Activated gamma-delta T cell treated with Interleukin-2 at 50 U/mL for 16 hours (primary cell): Measurements from ENCODE around the gene RBKS.
"Not testable (repeated sequence)": the region's sequence is repeated elsewhere in the genome, so short reads cannot be mapped to it uniquely, and the experiment has no call there.

ENCODE experiments used
- DNase-seq: peaks from one replicate; pipeline ENCODE4 v3.0.0-alpha.2; 2020

The RBKS gene

GRCh38 chr2:27870724-27871123 lies 19.5 kb downstream of the RBKS start:
- DNase-seq: no peak

DNA sequence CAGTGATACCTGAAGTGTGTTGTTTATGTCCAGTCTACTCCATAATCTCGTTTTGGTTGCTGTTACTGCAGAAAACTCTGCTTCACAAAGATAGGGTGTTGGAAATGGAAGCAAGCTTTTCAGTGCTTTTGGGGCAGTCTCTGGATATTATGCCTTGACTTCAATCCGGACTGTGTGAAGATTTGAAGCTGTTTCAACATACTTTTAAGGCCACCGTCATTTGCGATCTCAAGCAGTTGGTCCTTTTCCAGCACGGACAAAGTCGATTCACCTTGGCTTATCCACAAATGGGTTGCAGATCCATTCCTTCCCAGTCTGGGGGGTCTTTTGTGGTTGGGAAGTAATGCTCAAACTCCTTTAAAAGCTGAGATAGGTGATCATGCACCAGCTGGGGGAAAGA lies 20.4 kb downstream of the RBKS start:
- DNase-seq: no peak

GRCh38 chr2:27866237-27866636 lies 23.9 kb downstream of the RBKS start:
- DNase-seq: no peak

DNA sequence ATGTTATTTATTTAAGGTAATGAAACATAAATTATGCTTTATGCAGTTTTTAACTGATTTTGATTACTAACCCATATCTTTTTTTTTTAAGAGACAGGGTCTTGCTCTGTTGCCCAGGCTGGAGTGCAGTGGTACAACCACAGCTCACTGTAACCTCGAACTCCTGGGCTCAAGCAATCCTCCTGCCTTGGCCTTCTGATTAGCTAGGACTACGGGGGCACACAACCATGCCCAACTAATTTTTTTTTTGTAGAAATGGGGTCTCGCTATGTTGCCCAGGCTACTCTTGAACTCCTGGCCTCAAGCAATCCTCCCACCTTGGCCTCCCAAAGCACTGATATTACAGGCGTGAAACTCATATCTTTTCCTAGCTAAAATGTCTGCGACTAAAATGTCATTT lies 26.2 kb downstream of the RBKS start:
- not testable (repeated sequence) for DNase-seq

DNA sequence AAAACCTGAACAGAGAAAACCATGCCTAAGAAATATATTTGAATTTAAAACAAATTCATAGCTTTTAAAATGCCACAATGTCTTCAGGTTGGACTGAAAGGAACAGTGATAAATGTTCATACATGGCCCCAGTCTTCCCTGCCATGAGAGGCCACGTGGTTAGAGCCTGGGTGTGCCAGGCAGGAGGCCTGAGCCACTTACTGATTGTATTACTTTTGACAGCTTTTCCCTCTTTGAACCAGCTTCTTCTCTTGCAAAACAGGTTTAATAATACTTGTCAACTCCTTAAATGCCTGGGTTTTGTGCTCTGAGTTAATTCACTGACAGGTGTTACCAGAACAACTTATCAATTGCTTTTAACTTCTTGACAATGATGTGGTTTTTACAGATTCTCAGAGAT lies 27.0 kb downstream of the RBKS start:
- DNase-seq: no peak

DNA sequence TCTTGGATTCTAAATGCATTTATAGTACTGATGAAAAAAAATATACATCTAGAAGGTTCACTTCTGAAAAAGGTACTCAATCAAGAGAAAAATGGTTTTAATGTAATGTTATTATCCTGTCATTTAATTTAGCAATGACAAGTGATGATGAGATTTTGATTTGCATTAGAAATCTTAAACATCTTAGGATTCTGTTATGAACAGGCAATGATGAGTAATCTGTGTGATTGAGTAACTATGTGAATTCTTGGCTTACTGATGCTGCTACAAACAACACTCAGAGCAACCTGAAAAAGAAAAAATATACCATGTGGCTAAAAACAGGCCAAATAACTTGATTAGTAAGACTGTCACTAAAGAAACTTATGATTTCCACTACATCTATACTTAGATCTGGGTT lies 30.1 kb downstream of the RBKS start:
- no peak for DNase-seq

DNA sequence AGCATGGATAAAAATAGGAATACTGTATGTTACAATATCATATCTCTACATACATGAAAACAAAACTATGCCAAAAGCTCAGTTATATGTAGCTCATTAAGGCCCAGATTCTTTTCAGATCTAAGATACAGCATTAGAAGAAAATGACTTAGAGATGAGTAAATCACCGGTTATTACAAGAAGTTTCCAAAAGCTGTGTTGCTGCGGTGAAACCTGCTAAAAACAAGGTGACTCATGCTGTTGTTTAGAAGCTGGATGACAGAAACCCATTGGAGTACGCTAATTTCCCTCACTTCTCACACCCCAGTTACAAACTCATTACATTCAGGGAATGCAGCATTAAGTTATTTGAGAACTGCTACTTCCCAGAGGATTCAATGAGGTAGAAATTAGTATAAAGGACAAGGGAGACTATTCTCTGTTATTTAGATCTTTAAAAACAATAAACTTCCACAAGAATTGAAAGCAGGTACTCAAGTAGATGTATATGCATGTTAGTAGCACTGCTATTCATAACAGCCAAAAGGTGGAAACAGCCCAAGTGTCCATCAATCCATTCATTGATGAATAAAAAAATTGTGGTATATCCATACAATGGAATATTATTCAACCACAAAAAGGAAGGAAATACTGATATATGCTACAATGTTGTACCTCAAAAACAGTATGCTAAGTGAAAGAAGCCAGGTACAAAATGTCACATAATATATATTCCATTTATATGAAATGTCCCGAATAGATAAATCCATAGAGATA lies 32.6 kb downstream of the RBKS start:
- DNase-seq: no peak

DNA sequence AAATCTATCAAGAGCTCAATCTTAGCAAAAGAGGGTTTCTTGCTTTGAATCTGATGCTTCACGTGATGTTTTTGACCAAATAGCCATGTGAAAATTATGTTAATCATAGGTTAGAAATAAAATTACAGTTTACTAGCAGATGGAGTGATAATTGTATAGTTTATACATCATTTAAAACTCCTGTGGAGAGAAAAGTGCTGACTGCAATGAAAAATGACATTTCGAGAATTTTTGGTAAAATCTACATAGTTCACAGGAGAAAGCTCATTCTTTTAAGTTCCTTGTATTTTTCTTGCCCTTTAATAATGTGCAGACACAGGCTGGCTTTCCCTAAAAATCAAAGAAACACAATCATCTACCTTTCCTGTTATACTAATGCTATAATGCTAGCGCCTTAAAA lies 33.2 kb downstream of the RBKS start:
- DNase-seq: no peak

DNA sequence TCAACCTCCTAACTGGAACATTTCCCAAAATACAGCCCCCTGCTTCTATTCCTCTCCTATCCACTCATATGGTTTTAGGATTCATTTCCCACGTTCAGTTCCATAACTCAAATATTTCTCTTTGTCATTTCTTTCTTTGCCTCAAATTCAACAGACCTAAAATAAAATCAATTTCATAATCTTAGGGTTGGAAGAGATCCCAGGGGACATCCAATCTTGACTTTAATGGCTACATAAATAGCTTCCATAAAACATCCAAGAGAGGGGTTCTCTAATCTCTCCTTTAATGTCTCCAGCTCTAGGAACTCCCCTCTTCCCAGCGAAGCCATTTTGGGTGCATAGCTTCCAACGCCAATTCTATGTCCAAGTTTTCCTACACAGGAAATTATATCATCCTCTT lies 33.8 kb downstream of the RBKS start:
- no peak for DNase-seq

DNA sequence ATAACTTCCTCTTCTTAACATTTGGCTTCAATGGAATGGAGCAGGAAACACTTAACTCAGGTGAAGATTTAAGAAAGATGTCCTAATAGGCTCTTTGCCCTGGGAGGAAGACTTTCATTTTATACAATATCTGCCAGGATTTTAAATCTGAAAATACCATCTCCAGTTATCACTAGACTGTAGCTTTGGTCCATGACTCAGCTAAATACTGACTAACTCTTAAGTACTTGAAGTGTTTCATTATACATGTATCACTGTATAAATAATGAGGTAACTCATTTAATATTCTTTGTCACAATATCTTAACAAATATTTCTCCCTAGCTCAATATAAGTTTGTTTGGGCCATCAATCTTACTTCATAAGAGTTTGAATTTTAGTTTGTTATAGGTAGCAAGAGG lies 34.7 kb downstream of the RBKS start:
- DNase-seq: no peak

- no peak for DNase-seq
Measured at GRCh38 chr2:27854229-27854862, 35.8 kb downstream of the RBKS start.

- no peak for DNase-seq
Measured at GRCh38 chr2:27852691-27853090, 37.5 kb downstream of the RBKS start.

DNA sequence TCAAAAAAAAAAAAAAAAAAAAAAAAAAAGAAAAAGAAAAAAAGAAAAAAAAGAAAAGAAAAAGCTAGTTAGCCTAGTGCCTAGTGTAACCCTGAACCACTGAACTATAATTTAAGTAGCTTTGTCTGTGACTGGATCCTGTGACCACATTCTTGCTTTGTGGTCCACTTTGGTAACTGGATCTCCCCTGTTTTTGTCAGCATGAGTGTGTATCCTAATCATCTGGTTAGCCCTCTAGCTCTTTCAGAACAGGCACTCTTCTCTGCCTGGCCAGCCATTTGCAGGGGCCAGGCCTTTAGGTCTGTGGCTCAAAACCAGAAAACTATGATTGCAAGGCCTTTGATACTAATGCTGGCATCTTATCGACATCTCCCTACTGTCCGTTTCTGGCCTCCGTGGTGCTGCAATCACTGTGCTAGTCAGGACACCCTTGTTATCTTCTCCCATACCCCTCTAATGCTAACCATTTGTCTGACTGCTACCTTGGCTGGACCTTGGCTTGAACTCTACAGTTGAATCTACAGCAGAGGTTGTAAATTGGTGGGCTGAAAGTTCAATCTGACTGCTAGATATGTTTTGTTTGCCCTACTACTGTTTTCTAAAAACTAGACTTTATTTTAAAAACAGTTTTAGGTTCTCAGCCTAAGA lies 40.5 kb downstream of the RBKS start:
- no peak for DNase-seq

- no peak for DNase-seq
Measured at GRCh38 chr2:27847333-27847732, 42.9 kb downstream of the RBKS start.

- DNase-seq: no peak
Measured at GRCh38 chr2:27844821-27845255, 45.3 kb downstream of the RBKS start.

GRCh38 chr2:27843992-27844391 lies 46.2 kb downstream of the RBKS start:
- no peak for DNase-seq

GRCh38 chr2:27842894-27843293 lies 47.3 kb downstream of the RBKS start:
- no peak for DNase-seq

GRCh38 chr2:27839022-27839618 lies 51.1 kb downstream of the RBKS start:
- no peak for DNase-seq

DNA sequence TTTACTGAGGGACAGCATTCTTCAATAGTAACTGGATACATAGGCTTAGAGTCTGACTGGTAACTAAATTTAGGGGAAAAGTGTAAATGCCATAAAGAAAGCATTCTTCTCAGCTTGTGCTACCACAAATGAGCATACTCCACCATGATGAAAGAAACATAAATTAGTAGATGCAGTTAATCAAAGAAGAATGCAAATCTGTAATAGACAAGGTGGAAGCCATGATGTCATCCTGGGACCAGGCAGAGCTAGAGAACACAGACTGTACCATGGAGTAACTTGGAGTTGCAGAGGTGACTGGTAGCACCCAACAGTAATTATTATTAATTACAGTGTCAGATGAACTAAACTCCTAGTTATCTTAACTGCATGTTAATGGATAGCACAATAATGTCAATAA lies 51.7 kb downstream of the RBKS start:
- no peak for DNase-seq

GRCh38 chr2:27833931-27834330 lies 56.3 kb downstream of the RBKS start:
- DNase-seq: no peak

GRCh38 chr2:27832396-27832795 lies 57.8 kb downstream of the RBKS start:
- DNase-seq: no peak

DNA sequence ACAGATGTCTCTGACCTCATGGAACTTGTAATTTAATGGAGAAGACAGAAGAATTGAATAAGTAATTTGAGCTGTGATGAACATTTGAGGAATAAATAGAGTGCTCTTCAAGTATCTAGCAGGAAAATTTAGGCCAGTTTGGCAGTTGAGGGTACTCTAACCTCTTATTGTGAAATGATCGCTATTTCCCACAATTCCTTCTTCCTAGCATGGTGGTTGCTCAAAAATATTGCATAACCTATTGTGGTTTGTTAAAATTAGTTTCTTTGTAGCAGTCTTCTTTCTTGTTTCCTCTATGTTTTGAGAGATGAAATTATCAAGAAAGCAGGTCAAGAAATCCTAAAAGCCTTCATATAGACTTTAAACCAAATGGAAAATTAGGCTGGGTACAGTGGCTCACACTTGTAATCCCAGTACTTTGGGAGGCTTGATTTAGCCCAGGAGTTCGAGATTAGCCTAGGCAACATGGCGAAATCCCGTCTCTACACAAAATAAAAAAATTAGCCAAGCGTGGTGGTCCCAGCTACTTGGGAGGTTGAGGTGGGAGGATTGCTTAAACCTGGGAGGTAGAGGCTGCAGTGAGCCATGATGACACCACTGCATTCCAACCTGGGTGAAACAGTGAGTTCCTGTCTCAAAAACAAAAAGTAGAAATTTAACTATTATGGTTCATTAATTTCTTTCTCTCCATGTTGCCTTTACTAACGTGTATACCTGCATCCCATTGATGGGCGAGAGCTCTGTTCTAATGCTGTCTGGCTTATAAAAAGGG lies 58.7 kb downstream of the RBKS start:
- no peak for DNase-seq

DNA sequence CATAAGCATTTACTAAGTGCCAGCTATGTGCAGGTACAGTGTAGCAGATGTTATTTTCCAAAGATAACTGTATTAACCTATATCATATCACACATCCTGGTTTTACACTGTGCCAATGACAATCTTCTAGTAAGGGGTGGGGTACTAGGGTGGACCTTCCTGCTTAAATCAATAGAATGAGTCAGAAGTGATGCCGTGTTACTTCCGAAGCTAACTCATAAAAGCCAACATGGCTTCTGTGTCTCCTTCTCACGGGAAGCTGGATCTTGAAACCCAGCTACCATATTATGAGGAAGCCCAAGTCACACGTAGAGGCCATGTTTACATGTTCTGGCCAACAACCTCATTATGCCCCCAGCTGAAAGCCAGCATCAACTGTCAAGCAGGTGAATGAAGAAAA lies 59.5 kb downstream of the RBKS start:
- DNase-seq: no peak
